HepG2 (cell line): ENCODE measurements around the gene C9orf43. TPM values are rescaled to one million over a fixed set of nuclear protein-coding genes. Genes with fewer than 3 reads are reported as not detected.

ENCODE experiments used
- ATAC-seq: fragments of 200-7000 bp; cut with Tn5 transposase; 3 replicates; pipeline ENCODE4 v1.9.1; 2020; ENCODE audit warnings: mild to moderate bottlenecking, moderate library complexity
- BruUV-seq: library from RNA; stranded (reverse); fragments of 400-500 nt; replicated peaks from 2 replicates; lab custom pipeline; 2021; lab: Mats Ljungman, UMichigan
- CTCF ChIA-PET: fragments of 300-600 bp; formaldehyde crosslinking; extraction: SDS; loops from one replicate; lab custom pipeline; 2021; ENCODE audit warnings: low total read pairs, inconsistent platforms, low intra/inter-chr PET ratio; lab: Yijun Ruan, JAX
- POLR2A ChIA-PET: fragments of 350-600 bp; sonication (Branson Sonifier 250); formaldehyde crosslinking; loops from one replicate; lab custom pipeline; 2020; ENCODE audit warnings: antibody characterized with exemption, inconsistent platforms; lab: Yijun Ruan, JAX
- DNase-seq: peaks from one replicate; pipeline ENCODE4 v3.0.0-alpha.2; 2015; ENCODE audit warnings: low spot score
- FAIRE-seq: peaks from 3 replicates; lab custom pipeline; 2011; peaks lifted over from hg19 to GRCh38; lab: Jason Lieb, UNC
- H2AFZ ChIP-seq: one replicate; pipeline ENCODE4 v1.6.1; 2011; ENCODE audit warnings: low read length, inconsistent platforms
- H3K27ac ChIP-seq: fragments of 300-600 bp; 3 replicates; pipeline ENCODE4 v1.8.0; 2011; ENCODE audit warnings: mixed run types, mild to moderate bottlenecking, mixed read lengths, low read length, inconsistent platforms; ENCODE audit not compliant: insufficient read depth; ENCODE audit errors: extremely low read length
- H3K27me3 ChIP-seq, 2 experiments: fragments of 200-600 bp in 1 of 2; 2 replicates in 1 of 2; 3 replicates in 1 of 2; pipeline versions ENCODE4 v1.6.0 to v1.8.0; 2011; ENCODE audit warnings: low read length in 2 of 2, mild to moderate bottlenecking in 2 of 2, moderate library complexity in 2 of 2, inconsistent platforms in 1 of 2; ENCODE audit not compliant: insufficient read depth in 2 of 2, control insufficient read depth in 1 of 2
- H3K36me3 ChIP-seq, 2 experiments: fragments of 200-600 bp in 1 of 2; replicated peaks in 1 of 2; 2 replicates in 1 of 2; 3 replicates in 1 of 2; pipeline versions ENCODE4 v1.5.1 to v1.8.0; 2011; ENCODE audit warnings: low read length in 2 of 2, inconsistent platforms in 1 of 2; ENCODE audit not compliant: insufficient read depth in 2 of 2, control insufficient read depth in 1 of 2
- H3K4me1 ChIP-seq: 2 replicates; pipeline ENCODE4 v1.5.1; 2012; ENCODE audit warnings: low read length, inconsistent platforms; ENCODE audit not compliant: insufficient read depth
- H3K4me2 ChIP-seq: 2 replicates; pipeline ENCODE4 v1.6.0; 2011; ENCODE audit warnings: low read depth, low read length, inconsistent platforms
- H3K4me3 ChIP-seq, 3 experiments: fragments of 200-600 bp in 1 of 3; sonication (generic), shearing (Covaris generic) in 1 of 3; replicated peaks in 1 of 3; 2 replicates each; pipeline ENCODE4 v1.5.1; 2011 to 2016; ENCODE audit warnings: low read length in 3 of 3, inconsistent platforms in 2 of 3, low read depth in 2 of 3, mild to moderate bottlenecking in 2 of 3, control low read depth in 1 of 3, mixed read lengths in 1 of 3; ENCODE audit not compliant: insufficient read depth in 1 of 3
- H3K79me2 ChIP-seq: one replicate; pipeline ENCODE4 v1.6.1; 2011; ENCODE audit warnings: low read length, inconsistent platforms; ENCODE audit not compliant: insufficient read depth
- H3K9ac ChIP-seq: 2 replicates; pipeline ENCODE4 v1.6.0; 2011; ENCODE audit warnings: mild to moderate bottlenecking, low read depth, low read length, inconsistent platforms; ENCODE audit not compliant: insufficient read depth
- H3K9me3 ChIP-seq: 2 replicates; pipeline ENCODE4 v1.5.1; 2012; ENCODE audit warnings: mild to moderate bottlenecking, low read length
- H4K20me1 ChIP-seq: 2 replicates; pipeline ENCODE4 v1.6.0; 2011; ENCODE audit warnings: inconsistent platforms, mild to moderate bottlenecking, low read length, moderate library complexity; ENCODE audit not compliant: insufficient read depth
- ARID2 ChIP-seq: sonication (generic); formaldehyde crosslinking; IDR thresholded peaks from 2 replicates; pipeline ENCODE4 v1.8.1; 2022; ENCODE audit warnings: mild to moderate bottlenecking, missing genetic modification reagents, borderline replicate concordance
- EEA1 ChIP-seq: sonication (generic); formaldehyde crosslinking; IDR thresholded peaks from 2 replicates; pipeline ENCODE4 v1.5.1; 2020; ENCODE audit warnings: mild to moderate bottlenecking, missing genetic modification reagents, borderline replicate concordance
- HOXA5 ChIP-seq: sonication (generic); formaldehyde crosslinking; IDR thresholded peaks from 2 replicates; pipeline ENCODE4 v1.4.0; 2020; ENCODE audit warnings: missing genetic modification reagents
- JUNB ChIP-seq: sonication (generic); formaldehyde crosslinking; IDR thresholded peaks from 2 replicates; pipeline ENCODE4 v1.8.0; 2022; ENCODE audit warnings: missing genetic modification reagents, mild to moderate bottlenecking, borderline replicate concordance
- KDM2A ChIP-seq: sonication (generic); formaldehyde crosslinking; IDR thresholded peaks from 2 replicates; pipeline ENCODE4 v1.4.0; 2020; ENCODE audit warnings: low read depth, missing genetic modification reagents, borderline replicate concordance
- KDM5B ChIP-seq: sonication (generic); formaldehyde crosslinking; IDR thresholded peaks from 2 replicates; pipeline ENCODE4 v1.4.0; 2020; ENCODE audit warnings: missing genetic modification reagents, mild to moderate bottlenecking, borderline replicate concordance
- MEF2D ChIP-seq: sonication (generic); formaldehyde crosslinking; IDR thresholded peaks from 2 replicates; pipeline ENCODE4 v1.5.1; 2020; ENCODE audit warnings: mild to moderate bottlenecking, missing genetic modification reagents
- MXD1 ChIP-seq: sonication (generic); formaldehyde crosslinking; IDR thresholded peaks from 2 replicates; pipeline ENCODE4 v1.4.0; 2020; ENCODE audit warnings: mild to moderate bottlenecking, missing genetic modification reagents
- PATZ1 ChIP-seq: sonication (generic); formaldehyde crosslinking; IDR thresholded peaks from 2 replicates; pipeline ENCODE4 v1.4.0; 2020; ENCODE audit warnings: missing genetic modification reagents
- PHF20 ChIP-seq: sonication (generic); formaldehyde crosslinking; IDR thresholded peaks from 2 replicates; pipeline ENCODE4 v1.5.0; 2020; ENCODE audit warnings: mild to moderate bottlenecking, missing genetic modification reagents
- TMF1 ChIP-seq: sonication (generic); formaldehyde crosslinking; IDR thresholded peaks from 2 replicates; pipeline ENCODE4 v1.8.1; 2022; ENCODE audit warnings: low read depth, missing genetic modification reagents
- ZBTB34 ChIP-seq: sonication (generic); formaldehyde crosslinking; IDR thresholded peaks from 2 replicates; pipeline ENCODE4 v1.8.0; 2022; ENCODE audit warnings: mild to moderate bottlenecking, missing genetic modification reagents
- ZFX ChIP-seq: sonication (generic); formaldehyde crosslinking; IDR thresholded peaks from 2 replicates; pipeline ENCODE4 v1.4.0; 2020; ENCODE audit warnings: mild to moderate bottlenecking, low read depth, missing genetic modification reagents, moderate library complexity
- ZMYM3 ChIP-seq: sonication (generic); formaldehyde crosslinking; IDR thresholded peaks from 2 replicates; pipeline ENCODE4 v1.5.1; 2020; ENCODE audit warnings: mild to moderate bottlenecking, missing genetic modification reagents
- ZNF446 ChIP-seq: sonication (generic); formaldehyde crosslinking; IDR thresholded peaks from 2 replicates; pipeline ENCODE4 v1.5.0; 2020; ENCODE audit warnings: mild to moderate bottlenecking, missing genetic modification reagents
- ZNF496 ChIP-seq: sonication (generic); formaldehyde crosslinking; IDR thresholded peaks from 2 replicates; pipeline ENCODE4 v1.8.1; 2023; ENCODE audit warnings: mild to moderate bottlenecking, moderate library complexity, missing genetic modification reagents; ENCODE audit not compliant: insufficient replicate concordance
- ZNF691 ChIP-seq: sonication (generic); formaldehyde crosslinking; IDR thresholded peaks from 2 replicates; pipeline ENCODE4 v1.4.0; 2020; ENCODE audit warnings: missing genetic modification reagents, low read depth, mild to moderate bottlenecking, borderline replicate concordance
- ZNF761 ChIP-seq: sonication (generic); formaldehyde crosslinking; conservative IDR thresholded peaks from 2 replicates; pipeline ENCODE4 v1.4.0; 2020; ENCODE audit warnings: mild to moderate bottlenecking, missing genetic modification reagents
- ZNF792 ChIP-seq: IDR thresholded peaks from 2 replicates; pipeline ENCODE4 v1.6.1; 2016
- WGBS: methylation state at CpG from one replicate; pipeline ENCODE4 v1.1.6; 2017; ENCODE audit warnings: low lambda C conversion rate; 5-methylcytosine and 5-hydroxymethylcytosine counted together
- in situ Hi-C: cut with HindIII; loops from 2 replicates; pipeline ENCODE4 v1.10.0; 2017; ENCODE audit warnings: low pct_unique_long_range_greater_than_20kb; ENCODE audit not compliant: extremely low pct_ligation_motif_present
- intact Hi-C: fragments of 100-400 bp; cut with micrococcal nuclease; formaldehyde crosslinking; loops from one replicate; pipeline ENCODE4 v1.10.0; 2022; ENCODE audit not compliant: unreplicated experiment
- polyA plus RNA-seq, 8 experiments: library from polyadenylated mRNA; depleted of rRNA in 3 of 8; stranded (reverse) in 7 of 8; unstranded in 1 of 8; fragments of >200 nt; fragmentation: Illumina TruSeq in 4 of 8; extraction: Trizol in 4 of 8; gene quantifications; 2 replicates each; pipeline versions ENCODE4 v1.2.1 to v1.2.3, GENCODE V29; 2011 to 2016; ENCODE audit warnings: low read depth in 4 of 8, missing spikeins in 1 of 8, mixed read lengths in 1 of 8; ENCODE audit not compliant: insufficient read depth in 1 of 8
- total RNA-seq, 5 experiments: library from RNA; depleted of rRNA; stranded (reverse); fragments of >200 nt; fragmentation: Illumina TruSeq; extraction: Trizol; gene quantifications; 2 replicates each; pipeline ENCODE4 v1.2.3, GENCODE V29; 2016; ENCODE audit warnings: low read depth in 1 of 5

The C9orf43 gene
- total and polyA plus RNA-seq, 2 of the 13 experiments (the other 11 are each of a cell fraction or from before 2014, with no cell fraction given): 0.24 to 0.31 TPM

GRCh38 chr9:113401027-113401792, 9.3 kb upstream of the C9orf43 start, which contains the start of gene ALAD:
ALAD (minus strand) TSS chr9:113401284; CDS start chr9:113393559, 7,725 bp downstream.
- Histone ChIP-seq H3K4me1 (peaks cover 49% of the 10 kb centered on the region), H3K79me2 (peaks cover 24% of the 10 kb centered on the region), H4K20me1 (no peaks in the 10 kb centered on the region), H3K36me3 (no peaks in the 10 kb centered on the region), H3K27ac (peak within 1 kb of the TSS; percentile 44), H3K9ac (peak within 1 kb of the TSS; percentile 82), H3K4me2 (peak within 1 kb of the TSS; percentile 88), H2AFZ (peak within 1 kb of the TSS; percentile 92), H3K27me3 (no peaks in the 10 kb centered on the region; a peak in 1 of 5 replicates), H3K4me3 (peak within 1 kb of the TSS; percentile 73 to 91 (median 86)), H3K9me3 (no peaks in the 10 kb centered on the region)
- peak; percentile 98 for ATAC-seq
- DNase-seq: peak; percentile 95
- peak; percentile 79 for FAIRE-seq
- in situ Hi-C loops (loop anchor here (5.0 kb wide), 1 partner anchor 49 kb away; no protein-coding TSS in a partner anchor), intact Hi-C loops (loop anchor here (1.0 to 10.0 kb wide), 3 partner anchors 24 to 126 kb away; partner anchors contain the start of genes CDC26, PRPF4 and WDR31)
- POLR2A ChIA-PET: interaction anchor here (1.0 to 2.7 kb wide), 9 partner anchors 9 to 251 kb away, joined by 3 to 50 read pairs (median 7); partner anchors contain the start of genes C9orf43, CDC26, HDHD3 and POLE3
- WGBS: 2% methylated on average over 22 of the region's 50 CpGs
- no TSS peak for BruUV-seq
- CTCF ChIA-PET: interaction anchor here (1.2 to 1.5 kb wide), 3 partner anchors 14 to 257 kb away, joined by 4 to 7 read pairs (median 7); no protein-coding TSS in a partner anchor
- TF ChIP-seq ZNF761 (CRISPR knock-in tag) (peak; percentile 70; the same call in 1 of the 2 replicates), MEF2D (peak; percentile 83; the same call in 1 of the 2 replicates), PHF20 (peak; percentile 45), ARID2 (peak; percentile 87), JUNB (no peak), ZNF691 (CRISPR knock-in tag) (peak; percentile 80), PATZ1 (CRISPR knock-in tag) (peak; percentile 97), TMF1 (CRISPR knock-in tag) (no peak), ZBTB34 (CRISPR knock-in tag) (peak; percentile 68; the same call in 1 of the 2 replicates), ZFX (peak; percentile 86), EEA1 (CRISPR knock-in tag) (no peak), ZNF792 (CRISPR knock-in tag) (peak; percentile 78), KDM2A (CRISPR knock-in tag) (peak; percentile 91), HOXA5 (CRISPR knock-in tag) (peak; percentile 88), ZNF446 (CRISPR knock-in tag) (no peak), MXD1 (CRISPR knock-in tag) (peak; percentile 55), ZNF496 (CRISPR knock-in tag) (no peak), KDM5B (CRISPR knock-in tag) (peak; percentile 69; the same call in 1 of the 2 replicates), ZMYM3 (CRISPR knock-in tag) (peak; percentile 62)
